Right lobe of liver (tissue), 4 donors: ENCODE data around the gene NRXN3.

ENCODE experiments used
- POLR2A ChIP-seq: fragments of 450-650 bp; IDR thresholded peaks from one replicate; pipeline ENCODE4 v1.6.1; 2017; ENCODE audit warnings: antibody characterized with exemption, mild to moderate bottlenecking
- TF ChIP-seq, protein P1 (sequence below), 4 donors: fragments of 200-600 bp in 3 of 4; fragments of 450-650 bp in 1 of 4; IDR thresholded peaks; one replicate each; pipeline versions ENCODE4 v1.5.1 to v1.8.0; 2016 to 2022; ENCODE audit warnings: antibody characterized with exemption in 4 of 4, mild to moderate bottlenecking in 2 of 4
- donor health status: DM: no; HTN: no; CAD: no.
- donor health status: DM: no; HTN: no; CAD: no.
- donor health status: DM: no; HTN: yes; CAD: no.

DNA sequence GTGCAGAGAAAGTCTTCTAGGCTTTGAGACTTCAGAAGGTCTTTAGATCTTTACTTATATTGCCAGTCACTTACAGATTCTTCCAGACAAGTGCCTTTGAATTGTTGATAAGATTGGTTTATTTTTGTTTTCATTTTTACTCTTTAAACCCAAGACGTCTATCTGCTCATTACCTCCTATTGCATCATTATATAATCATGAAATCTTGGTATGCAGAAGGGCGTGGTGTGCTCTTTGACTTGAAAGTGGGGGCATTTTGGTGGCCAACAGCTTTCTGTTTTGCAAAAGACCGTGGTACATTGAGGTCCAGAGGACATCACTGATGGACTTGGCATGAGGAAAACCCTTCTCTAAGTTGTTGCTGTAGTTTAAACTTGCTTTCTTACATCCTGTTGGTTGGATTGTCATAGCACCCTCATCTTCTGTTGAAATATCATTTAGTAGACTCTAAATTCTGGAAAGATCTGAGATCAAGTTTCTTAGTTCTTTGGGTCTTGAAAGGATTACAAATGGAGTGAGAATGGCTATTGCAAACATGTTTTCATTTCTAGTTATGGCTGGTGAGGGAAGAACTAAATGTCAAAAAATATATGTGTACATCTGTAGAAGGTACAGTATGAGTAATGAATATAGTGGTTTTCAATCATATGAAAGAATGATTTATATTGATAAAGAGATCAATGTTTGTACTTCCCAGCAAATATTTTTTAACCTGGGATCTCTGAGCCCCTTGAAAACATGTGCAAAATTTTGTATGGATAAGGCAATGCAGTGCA is 441.8 kb downstream of the NRXN3 start:
- TF ChIP-seq, protein P1, sequence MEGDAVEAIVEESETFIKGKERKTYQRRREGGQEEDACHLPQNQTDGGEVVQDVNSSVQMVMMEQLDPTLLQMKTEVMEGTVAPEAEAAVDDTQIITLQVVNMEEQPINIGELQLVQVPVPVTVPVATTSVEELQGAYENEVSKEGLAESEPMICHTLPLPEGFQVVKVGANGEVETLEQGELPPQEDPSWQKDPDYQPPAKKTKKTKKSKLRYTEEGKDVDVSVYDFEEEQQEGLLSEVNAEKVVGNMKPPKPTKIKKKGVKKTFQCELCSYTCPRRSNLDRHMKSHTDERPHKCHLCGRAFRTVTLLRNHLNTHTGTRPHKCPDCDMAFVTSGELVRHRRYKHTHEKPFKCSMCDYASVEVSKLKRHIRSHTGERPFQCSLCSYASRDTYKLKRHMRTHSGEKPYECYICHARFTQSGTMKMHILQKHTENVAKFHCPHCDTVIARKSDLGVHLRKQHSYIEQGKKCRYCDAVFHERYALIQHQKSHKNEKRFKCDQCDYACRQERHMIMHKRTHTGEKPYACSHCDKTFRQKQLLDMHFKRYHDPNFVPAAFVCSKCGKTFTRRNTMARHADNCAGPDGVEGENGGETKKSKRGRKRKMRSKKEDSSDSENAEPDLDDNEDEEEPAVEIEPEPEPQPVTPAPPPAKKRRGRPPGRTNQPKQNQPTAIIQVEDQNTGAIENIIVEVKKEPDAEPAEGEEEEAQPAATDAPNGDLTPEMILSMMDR (IDR thresholded peaks at IDR 0.05): no peak
- TF ChIP-seq POLR2A: no peak
